Smooth muscle cell (in vitro differentiated cells): ENCODE results near the gene TMEM87B. TPM values are rescaled to one million over a fixed set of nuclear protein-coding genes. Genes with fewer than 3 reads are reported as not detected.

ENCODE experiments used
- DNase-seq: peaks from one replicate; lab custom pipeline; 2025; ENCODE audit not compliant: unreplicated experiment; lab: John Stamatoyannopoulos, UW
- H2AFZ ChIP-seq: fragments of 200-600 bp; sonication (generic); 2 replicates; pipeline ENCODE4 v1.6.0; 2016; ENCODE audit warnings: antibody characterized with exemption, low read depth, mild to moderate bottlenecking
- H3F3A ChIP-seq: fragments of 200-600 bp; sonication (generic); 2 replicates; pipeline ENCODE4 v1.6.0; 2017; ENCODE audit warnings: antibody characterized with exemption, low read depth
- H3K27ac ChIP-seq: fragments of 200-600 bp; sonication (generic); 2 replicates; pipeline ENCODE4 v1.5.1; 2016; ENCODE audit warnings: low read depth, mild to moderate bottlenecking
- H3K27me3 ChIP-seq: fragments of 200-600 bp; sonication (generic); 2 replicates; pipeline ENCODE4 v1.6.1; 2016; ENCODE audit warnings: low read depth, mild to moderate bottlenecking
- H3K36me3 ChIP-seq: fragments of 200-600 bp; sonication (generic); 2 replicates; pipeline ENCODE4 v1.5.1; 2016; ENCODE audit warnings: low read depth
- H3K4me1 ChIP-seq: fragments of 200-600 bp; sonication (generic); 2 replicates; pipeline ENCODE4 v1.5.1; 2016; ENCODE audit warnings: low read depth
- H3K4me2 ChIP-seq: fragments of 200-600 bp; sonication (generic); 2 replicates; pipeline ENCODE4 v1.6.0; 2016; ENCODE audit warnings: mild to moderate bottlenecking
- H3K4me3 ChIP-seq: fragments of 200-600 bp; sonication (generic); 2 replicates; pipeline ENCODE4 v1.5.1; 2016; ENCODE audit warnings: mild to moderate bottlenecking
- H3K79me2 ChIP-seq: fragments of 200-600 bp; sonication (generic); 2 replicates; pipeline ENCODE4 v1.6.0; 2016; ENCODE audit warnings: low read depth, mild to moderate bottlenecking
- H3K9ac ChIP-seq: fragments of 200-600 bp; sonication (generic); 2 replicates; pipeline ENCODE4 v1.6.0; 2016; ENCODE audit warnings: low read depth
- H3K9me3 ChIP-seq: fragments of 200-600 bp; sonication (generic); replicated peaks from 2 replicates; pipeline ENCODE4 v1.5.1; 2016; ENCODE audit warnings: low read depth
- H4K20me1 ChIP-seq: fragments of 200-600 bp; sonication (generic); 2 replicates; pipeline ENCODE4 v1.6.0; 2016; ENCODE audit warnings: low read depth
- WGBS: methylation state at CpG from one replicate; pipeline ENCODE4 v1.1.7; 2016; ENCODE audit warnings: low lambda C conversion rate; 5-methylcytosine and 5-hydroxymethylcytosine counted together
- polyA plus RNA-seq: library from polyadenylated mRNA; unstranded; fragments of >200 nt; fragmentation: Nextera tagmentation; extraction: Ambion mirVana; gene quantifications from 2 replicates; pipeline ENCODE4 v1.2.1, GENCODE V29; 2016
- total RNA-seq: library from RNA; depleted of rRNA; stranded (reverse); fragments of >200 nt; gene quantifications from 2 replicates; pipeline ENCODE4 v1.2.3, GENCODE V29; 2014
- TF ChIP-seq, protein P1 (sequence below): fragments of 200-600 bp; sonication (generic); IDR thresholded peaks from 2 replicates; pipeline ENCODE4 v1.5.1; 2017; ENCODE audit warnings: borderline replicate concordance, mild to moderate bottlenecking, antibody characterized with exemption; ENCODE audit not compliant: insufficient read depth, poor library complexity, severe bottlenecking

TMEM87B gene
- total and polyA plus RNA-seq, 2 experiments from 2014 or later, result 27.2 to 109 TPM

DNA sequence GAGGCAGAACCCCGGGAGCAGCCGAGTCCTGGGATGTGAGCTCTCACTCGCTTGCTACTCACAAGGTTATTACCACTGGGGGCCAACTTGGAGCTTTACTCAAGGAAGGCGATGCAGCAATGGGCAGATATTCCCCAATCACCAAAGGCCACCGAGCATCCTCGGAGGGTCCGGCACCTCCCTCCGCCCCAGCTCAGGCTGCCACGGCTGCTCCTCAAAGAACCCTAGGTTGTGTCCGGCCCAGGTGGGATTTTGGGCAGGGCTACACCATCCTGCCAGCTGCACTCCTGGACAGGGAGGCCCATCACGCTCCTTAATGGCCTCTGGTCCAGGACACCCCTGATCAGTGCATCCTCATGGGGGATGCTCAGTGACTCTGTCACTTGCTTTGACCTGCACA, 107.9 kb downstream of the TMEM87B start:
- Histone ChIP-seq H3K79me2 (no peaks in the 10 kb centered on the region), H3K27ac (no peak overlapping the region), H3K4me2 (no peak overlapping the region), H2AFZ (no peak overlapping the region), H3K9ac (no peak overlapping the region), H3K27me3 (no peaks in the 10 kb centered on the region), H3K9me3 (no peaks in the 10 kb centered on the region), H3F3A (no peaks in the 10 kb centered on the region), H4K20me1 (no peaks in the 10 kb centered on the region), H3K4me1 (no peaks in the 10 kb centered on the region), H3K36me3 (no peaks in the 10 kb centered on the region), H3K4me3 (no peak overlapping the region)
- TF ChIP-seq, protein P1, sequence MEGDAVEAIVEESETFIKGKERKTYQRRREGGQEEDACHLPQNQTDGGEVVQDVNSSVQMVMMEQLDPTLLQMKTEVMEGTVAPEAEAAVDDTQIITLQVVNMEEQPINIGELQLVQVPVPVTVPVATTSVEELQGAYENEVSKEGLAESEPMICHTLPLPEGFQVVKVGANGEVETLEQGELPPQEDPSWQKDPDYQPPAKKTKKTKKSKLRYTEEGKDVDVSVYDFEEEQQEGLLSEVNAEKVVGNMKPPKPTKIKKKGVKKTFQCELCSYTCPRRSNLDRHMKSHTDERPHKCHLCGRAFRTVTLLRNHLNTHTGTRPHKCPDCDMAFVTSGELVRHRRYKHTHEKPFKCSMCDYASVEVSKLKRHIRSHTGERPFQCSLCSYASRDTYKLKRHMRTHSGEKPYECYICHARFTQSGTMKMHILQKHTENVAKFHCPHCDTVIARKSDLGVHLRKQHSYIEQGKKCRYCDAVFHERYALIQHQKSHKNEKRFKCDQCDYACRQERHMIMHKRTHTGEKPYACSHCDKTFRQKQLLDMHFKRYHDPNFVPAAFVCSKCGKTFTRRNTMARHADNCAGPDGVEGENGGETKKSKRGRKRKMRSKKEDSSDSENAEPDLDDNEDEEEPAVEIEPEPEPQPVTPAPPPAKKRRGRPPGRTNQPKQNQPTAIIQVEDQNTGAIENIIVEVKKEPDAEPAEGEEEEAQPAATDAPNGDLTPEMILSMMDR, result no peak
- WGBS, result 94% methylated on average over 11 of the region's 11 CpGs
- no peak for DNase-seq

DNA sequence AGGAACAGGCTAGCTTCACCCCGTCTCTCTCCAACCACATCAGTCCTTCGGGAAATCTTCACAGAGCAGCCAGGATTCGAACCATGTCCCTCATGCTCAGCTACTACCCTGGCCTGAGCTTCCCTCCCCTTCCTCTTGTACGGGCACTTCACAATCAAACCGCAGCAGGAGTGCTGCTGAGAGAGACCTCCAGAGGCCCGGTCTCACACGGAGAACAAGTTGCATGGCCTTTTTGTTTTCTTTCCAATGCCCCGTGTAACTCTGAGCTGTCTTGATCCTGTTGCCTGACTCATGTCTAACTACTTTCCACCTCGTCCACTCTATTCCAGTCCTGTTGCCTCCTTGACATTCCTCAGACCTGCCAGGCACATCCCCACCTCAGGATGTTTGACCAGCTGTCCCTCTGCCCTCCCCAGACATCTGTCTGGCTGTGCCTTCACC, 108.5 kb downstream of the TMEM87B start:
- Histone ChIP-seq H4K20me1 (no peaks in the 10 kb centered on the region), H3K4me2 (no peak overlapping the region), H3K9me3 (no peaks in the 10 kb centered on the region), H3K4me1 (no peaks in the 10 kb centered on the region), H3K27ac (no peak overlapping the region), H3F3A (no peaks in the 10 kb centered on the region), H3K79me2 (no peaks in the 10 kb centered on the region), H3K9ac (no peak overlapping the region), H3K27me3 (no peaks in the 10 kb centered on the region), H3K36me3 (no peaks in the 10 kb centered on the region), H2AFZ (no peak overlapping the region), H3K4me3 (no peak overlapping the region)
- TF ChIP-seq, protein P1, result no peak
- WGBS, result 79% methylated on average over 9 of the region's 9 CpGs
- no peak for DNase-seq

DNA sequence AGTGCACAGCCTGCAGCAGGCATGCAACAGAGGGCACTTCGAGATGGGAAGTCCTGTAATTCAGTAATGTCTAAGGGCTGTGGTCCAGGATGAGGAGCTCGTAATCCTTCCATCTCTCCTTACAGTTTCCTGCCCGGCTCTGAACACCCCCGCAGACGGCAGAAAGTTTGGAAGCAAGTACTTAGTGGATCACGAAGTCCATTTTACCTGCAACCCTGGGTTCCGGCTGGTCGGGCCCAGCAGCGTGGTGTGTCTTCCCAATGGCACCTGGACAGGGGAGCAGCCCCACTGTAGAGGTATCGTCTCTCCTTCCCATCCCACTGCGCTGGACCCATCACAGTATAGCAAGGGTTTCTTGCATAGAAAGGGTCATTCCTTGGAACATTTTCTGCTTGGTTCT, 109.8 kb downstream of the TMEM87B start:
- no peaks in the 10 kb centered on the region for H3K36me3 ChIP-seq
- no peak overlapping the region for H3K27ac ChIP-seq
- H3K9ac ChIP-seq, result no peak overlapping the region
- H3K27me3 ChIP-seq, result no peaks in the 10 kb centered on the region
- no peak overlapping the region for H2AFZ ChIP-seq
- no peaks in the 10 kb centered on the region for H4K20me1 ChIP-seq
- no peak overlapping the region for H3K4me3 ChIP-seq
- H3K79me2 ChIP-seq, result no peaks in the 10 kb centered on the region
- WGBS, result 91% methylated on average over 11 of the region's 11 CpGs
- H3F3A ChIP-seq, result no peaks in the 10 kb centered on the region
- DNase-seq, result no peak
- TF ChIP-seq, protein P1, result no peak
- no peaks in the 10 kb centered on the region for H3K4me1 ChIP-seq
- no peak overlapping the region for H3K4me2 ChIP-seq
- no peaks in the 10 kb centered on the region for H3K9me3 ChIP-seq

DNA sequence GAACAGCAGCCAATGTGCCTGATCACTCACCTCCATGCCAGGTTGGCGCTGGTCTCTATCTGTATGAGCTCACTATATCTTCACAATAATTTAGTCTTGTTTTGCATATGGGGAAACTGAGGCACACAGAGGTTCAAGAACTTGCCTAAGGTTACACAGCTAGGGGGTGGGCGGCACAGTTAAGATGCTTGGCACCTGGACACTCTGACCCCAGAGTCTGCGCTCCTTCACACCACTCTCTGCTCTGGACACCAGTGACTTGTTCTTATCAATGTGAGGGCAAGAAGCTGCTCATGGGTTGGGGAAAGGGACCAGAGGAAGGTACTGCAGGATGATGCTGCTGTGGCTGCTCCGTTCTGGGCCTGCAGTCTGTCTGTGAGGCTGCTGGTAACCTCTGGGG, 110.2 kb downstream of the TMEM87B start:
- DNase-seq, result no peak
- Histone ChIP-seq H3K27ac (no peak overlapping the region), H3K27me3 (no peaks in the 10 kb centered on the region), H3K4me3 (no peak overlapping the region), H2AFZ (no peak overlapping the region), H3K36me3 (no peaks in the 10 kb centered on the region), H3K79me2 (no peaks in the 10 kb centered on the region), H3K4me1 (no peaks in the 10 kb centered on the region), H4K20me1 (no peaks in the 10 kb centered on the region), H3F3A (no peaks in the 10 kb centered on the region), H3K9ac (no peak overlapping the region), H3K9me3 (no peaks in the 10 kb centered on the region), H3K4me2 (no peak overlapping the region)
- WGBS, result 95% methylated on average over 4 of the region's 4 CpGs
- TF ChIP-seq, protein P1, result no peak
